SU-DHL-6 (cell line): Measurements from ENCODE around the gene CYBA.

Source experiments
- CTCF ChIP-seq: fragments of 200-600 bp; sonication (generic); IDR thresholded peaks from one replicate; pipeline ENCODE4 v1.5.1; 2017; ENCODE audit warnings: antibody characterized with exemption, mild to moderate bottlenecking, low read length, moderate library complexity; ENCODE audit not compliant: insufficient read depth, poor library complexity, severe bottlenecking
- EZH2phosphoT487 ChIP-seq: fragments of 200-600 bp; sonication (generic), shearing (Covaris generic); conservative IDR thresholded peaks from 2 replicates; pipeline ENCODE4 v1.6.1; 2018; ENCODE audit warnings: mild to moderate bottlenecking, antibody characterized with exemption, low read length, moderate library complexity, mixed read lengths

GRCh38 chr16:88652762-88653063 lies 1.9 kb upstream of the CYBA start:
- TF ChIP-seq CTCF (no peak), EZH2phosphoT487 (no peak)
